Anterior cingulate cortex (tissue), 58 donors: ENCODE results near the gene IFI27L1.

Experiments used
- DNase-seq, 58 donors: peaks; one replicate each; lab custom pipeline; 2025; lab: John Stamatoyannopoulos, UW

IFI27L1 gene

DNA sequence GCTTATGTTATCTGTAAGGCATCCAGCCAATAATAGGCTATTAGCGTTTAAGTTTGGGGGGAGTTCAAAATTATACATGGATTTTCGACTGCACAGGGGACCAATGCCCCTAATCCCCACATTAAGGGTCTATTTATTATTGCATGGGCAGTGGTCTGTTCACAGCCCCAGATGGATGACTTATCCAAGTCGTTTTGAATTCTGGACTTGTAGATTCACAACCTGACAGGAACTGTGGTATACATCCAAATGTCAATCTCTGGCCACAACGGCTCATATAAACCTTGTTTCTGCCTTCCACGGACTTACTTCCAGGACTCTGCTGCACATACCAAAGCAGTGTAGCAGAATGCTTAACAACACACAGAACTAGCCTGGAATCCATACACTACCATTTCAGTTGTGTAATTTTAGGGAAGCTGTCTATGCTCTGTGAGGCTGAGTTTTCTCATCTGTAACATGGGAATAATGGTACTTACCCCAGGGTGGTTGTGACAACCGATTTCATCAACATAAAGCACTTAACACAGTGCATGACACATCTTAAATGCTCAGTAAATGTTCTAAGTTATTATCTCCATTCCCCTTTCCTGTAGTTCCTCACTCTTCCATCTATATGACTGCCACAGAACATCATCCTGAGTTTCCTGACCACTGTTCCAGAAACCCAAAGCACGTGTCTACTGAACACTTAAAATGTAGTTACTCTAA lies 3.8 kb upstream of the IFI27L1 start:
- no peak for DNase-seq

GRCh38 chr14:94077823-94078222 lies 3.3 kb upstream of the IFI27L1 start:
- no peak for DNase-seq

GRCh38 chr14:94079891-94080620 lies 1.1 kb upstream of the IFI27L1 start:
- DNase-seq: no peak

GRCh38 chr14:94081386-94081820 lies 293 bp downstream of the IFI27L1 start:
- no peak for DNase-seq

- no peak for DNase-seq
Measured at GRCh38 chr14:94087891-94088290, 6.8 kb downstream of the IFI27L1 start.

GRCh38 chr14:94088516-94088915 lies 7.4 kb downstream of the IFI27L1 start:
- DNase-seq: no peak

- DNase-seq: no peak
Measured at GRCh38 chr14:94089479-94089878, 8.4 kb downstream of the IFI27L1 start.

GRCh38 chr14:94093418-94093817 lies 12.3 kb downstream of the IFI27L1 start:
- DNase-seq: no peak

- no peak for DNase-seq
Measured at GRCh38 chr14:94097091-94097490, 16.0 kb downstream of the IFI27L1 start.

GRCh38 chr14:94098326-94098992 lies 17.3 kb downstream of the IFI27L1 start:
- no peak for DNase-seq

DNA sequence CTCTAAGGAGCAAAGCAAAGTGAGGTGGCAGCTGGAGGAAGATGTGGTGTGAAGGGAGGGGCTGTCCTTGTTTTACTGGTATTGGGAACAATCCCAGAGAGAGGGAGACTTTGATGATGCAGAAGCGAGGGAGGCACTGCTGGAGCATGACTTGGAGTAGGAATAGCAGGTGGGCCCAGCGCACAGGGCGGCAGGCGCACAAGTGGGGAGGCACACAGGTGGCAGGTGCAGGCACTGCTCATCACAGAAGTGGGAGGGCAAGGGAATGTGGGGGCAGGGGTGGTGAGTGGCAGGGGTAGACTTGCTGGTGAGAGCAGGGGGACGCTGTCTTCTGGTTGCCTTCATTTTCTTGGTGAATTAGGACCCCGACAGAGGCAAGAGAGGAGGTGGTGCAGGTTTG lies 17.9 kb downstream of the IFI27L1 start:
- no peak for DNase-seq

- DNase-seq: peak in 2 of 58 donors; percentile 18 to 23
Measured at GRCh38 chr14:94100847-94101246, 19.7 kb downstream of the IFI27L1 start.

GRCh38 chr14:94101748-94102147 lies 20.6 kb downstream of the IFI27L1 start:
- peak in 3 of 58 donors; percentile 15 to 33 (median 20) for DNase-seq

DNA sequence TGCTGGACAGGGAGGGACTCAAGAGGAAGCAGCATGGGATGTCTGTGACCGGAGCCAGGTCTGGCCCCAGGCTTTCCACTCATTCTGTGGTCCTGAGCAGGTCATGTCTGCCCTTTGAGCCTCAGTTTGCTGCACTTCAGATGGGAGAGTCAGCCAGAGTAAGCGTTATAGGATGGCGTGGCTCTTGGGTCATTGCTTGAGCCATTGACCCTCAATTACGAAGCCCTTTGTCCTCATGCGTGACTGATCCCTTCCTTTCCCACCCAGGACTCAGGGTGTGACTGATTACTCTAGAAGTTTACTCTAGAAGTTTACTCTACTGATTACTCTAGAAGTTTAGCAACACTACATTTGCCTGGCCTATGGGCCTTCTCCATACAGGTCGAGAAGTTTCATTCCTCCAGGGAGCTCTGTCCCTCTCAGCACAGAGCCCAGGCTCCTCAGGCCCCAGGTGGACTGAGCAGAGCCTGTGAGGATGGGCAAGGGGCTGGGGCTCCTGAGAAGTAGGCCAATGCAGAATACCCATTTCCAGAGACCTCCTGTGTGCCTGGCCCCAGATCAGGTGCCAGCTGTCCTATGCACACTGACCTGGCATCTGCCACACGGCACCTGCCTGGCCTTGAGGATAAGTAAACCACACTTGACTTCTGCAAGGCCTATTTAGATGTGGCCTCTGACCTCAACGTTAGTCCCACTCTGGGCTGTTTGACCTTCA lies 21.8 kb downstream of the IFI27L1 start:
- no peak for DNase-seq

DNA sequence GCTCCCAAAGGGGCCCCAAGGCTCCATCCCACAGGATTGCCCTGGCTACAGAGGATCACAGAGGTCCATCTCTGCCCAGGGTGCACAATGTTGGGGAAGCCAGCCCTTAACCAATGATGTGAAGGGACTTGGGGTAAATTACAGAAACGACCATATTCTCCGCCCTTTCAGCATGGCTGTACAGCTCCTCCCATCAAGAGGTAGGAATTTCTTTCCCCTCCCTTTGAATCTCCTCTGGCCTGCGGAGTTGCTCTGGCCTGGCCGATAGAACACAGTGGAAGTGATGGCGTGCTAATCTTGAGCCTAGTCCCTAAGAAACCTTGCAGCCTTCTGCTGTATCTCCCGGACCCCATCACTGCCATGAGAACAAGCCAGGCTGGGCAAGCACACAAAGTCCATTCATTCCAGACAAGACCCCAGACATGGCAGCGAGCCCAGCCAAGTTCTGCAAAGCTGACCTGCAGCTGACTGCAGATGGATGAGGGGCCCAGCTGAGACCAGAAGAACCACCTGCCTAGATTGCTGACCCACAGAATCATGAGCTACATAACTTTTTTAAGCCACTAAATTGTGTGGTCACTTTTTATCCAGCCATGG lies 22.5 kb downstream of the IFI27L1 start:
- peak in 13 of 58 donors; percentile 8 to 47 (median 24) for DNase-seq

- DNase-seq: no peak
Measured at GRCh38 chr14:94104731-94105130, 23.6 kb downstream of the IFI27L1 start.

- no peak for DNase-seq
Measured at GRCh38 chr14:94109915-94110250, 28.8 kb downstream of the IFI27L1 start.

DNA sequence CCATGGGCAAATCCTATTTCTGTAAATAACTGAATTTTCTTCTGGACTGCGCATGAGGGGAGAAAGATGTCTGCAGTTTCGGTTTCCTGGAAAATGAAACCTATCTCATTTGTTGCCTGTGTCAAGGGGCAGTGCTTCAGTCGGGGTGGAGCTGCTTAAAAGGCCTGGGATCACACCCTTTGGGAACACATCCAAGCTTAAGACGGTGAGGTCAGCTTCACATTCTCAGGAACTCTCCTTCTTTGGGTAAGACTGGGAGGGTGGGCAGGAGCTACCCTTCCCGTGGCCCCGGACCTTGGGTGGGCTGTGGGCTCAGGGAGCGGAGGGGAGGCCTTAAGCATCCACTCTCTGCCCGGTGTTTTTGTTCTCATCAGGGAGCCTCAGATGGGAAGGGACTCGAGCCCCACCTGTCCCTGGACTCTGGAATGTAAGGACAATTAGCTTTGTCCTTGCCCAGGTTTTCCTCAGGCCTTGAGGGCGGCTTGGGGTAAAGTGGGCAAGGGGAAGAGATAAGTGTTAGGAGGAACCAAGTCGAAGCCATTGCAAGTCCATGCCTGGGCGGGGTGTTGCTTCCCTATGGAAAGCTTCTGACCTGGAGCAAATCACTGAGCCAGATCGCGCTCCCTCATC lies 29.6 kb downstream of the IFI27L1 start, which contains the start of gene IFI27:
Gene IFI27 (plus strand): TSS at position 185 of the 630 bp plus-strand sequence.
- no peak for DNase-seq

DNA sequence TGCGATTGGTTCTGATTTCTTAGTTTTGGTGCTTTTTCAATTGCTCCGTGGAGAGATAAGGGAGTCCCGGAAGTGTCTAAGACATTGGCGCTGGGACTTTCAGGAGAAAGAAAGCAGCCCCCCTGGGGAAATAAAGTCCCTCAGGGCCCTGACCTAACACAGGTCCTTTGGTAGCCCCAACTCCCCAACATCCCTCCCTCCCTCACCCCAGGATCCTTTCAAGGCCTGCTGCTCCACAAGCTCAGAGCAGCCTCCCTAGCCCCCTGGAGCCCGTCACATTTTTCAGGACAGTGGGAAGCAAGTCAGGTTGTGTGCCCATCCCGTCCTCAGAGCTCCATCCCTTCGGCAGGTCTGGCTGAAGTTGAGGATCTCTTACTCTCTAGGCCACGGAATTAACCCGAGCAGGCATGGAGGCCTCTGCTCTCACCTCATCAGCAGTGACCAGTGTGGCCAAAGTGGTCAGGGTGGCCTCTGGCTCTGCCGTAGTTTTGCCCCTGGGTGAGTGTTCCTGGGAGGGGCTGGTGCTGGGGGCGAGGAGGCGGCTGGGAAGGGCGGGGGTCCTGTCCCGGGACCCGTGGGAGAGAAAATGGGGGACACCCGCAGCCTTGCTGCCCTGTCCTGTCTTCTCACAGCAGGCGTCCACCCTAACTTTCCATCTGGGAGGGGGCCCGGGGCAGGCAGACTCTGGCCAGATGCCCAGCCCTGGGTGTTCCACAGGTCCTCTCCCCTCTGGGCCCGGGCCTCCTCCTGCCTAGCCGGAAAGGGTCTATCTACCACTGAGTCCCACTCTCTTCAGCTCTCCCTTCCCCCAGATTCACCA lies 30.4 kb downstream of the IFI27L1 start:
- no peak for DNase-seq
